Stomach (tissue), 4 donors: ENCODE results near the gene ELANE.

Experiments used
- POLR2A ChIP-seq, 4 donors: fragments of 450-650 bp; IDR thresholded peaks; one replicate each; pipeline ENCODE4 v1.6.1; 2016; ENCODE audit warnings: antibody characterized with exemption in 4 of 4, control low read depth in 2 of 4, mild to moderate bottlenecking in 1 of 4, moderate library complexity in 1 of 4
- TF ChIP-seq, protein P1 (sequence below), 7 experiments: fragments of 450-650 bp in 4 of 7; fragments of 200-600 bp in 3 of 7; sonication (generic) in 3 of 7; IDR thresholded peaks; one replicate each; pipeline ENCODE4 v1.5.1; 2016 to 2019; ENCODE audit warnings: antibody characterized with exemption in 7 of 7, control low read depth in 2 of 7, mild to moderate bottlenecking in 1 of 7

DNA sequence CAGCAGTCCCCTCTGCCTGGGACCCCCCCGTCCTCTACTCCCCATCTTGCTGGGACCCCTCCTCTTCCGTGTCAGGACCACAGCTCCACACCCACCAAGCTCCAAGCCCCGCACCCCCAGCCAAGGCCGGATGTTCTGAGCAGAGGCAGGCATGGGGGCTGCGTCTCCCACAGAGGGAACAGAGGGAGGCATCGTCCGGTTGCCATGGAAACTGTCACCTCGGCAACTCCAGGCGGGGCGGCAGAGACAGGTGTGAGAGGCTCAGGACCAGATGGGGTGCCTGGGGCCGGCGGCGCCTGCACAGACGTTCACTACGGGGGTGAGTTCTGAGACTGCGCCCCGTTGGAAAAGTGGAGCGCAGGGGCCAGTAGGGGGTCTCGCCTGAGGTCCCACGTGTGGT is 46.6 kb downstream of the ELANE start:
- TF ChIP-seq, protein P1, sequence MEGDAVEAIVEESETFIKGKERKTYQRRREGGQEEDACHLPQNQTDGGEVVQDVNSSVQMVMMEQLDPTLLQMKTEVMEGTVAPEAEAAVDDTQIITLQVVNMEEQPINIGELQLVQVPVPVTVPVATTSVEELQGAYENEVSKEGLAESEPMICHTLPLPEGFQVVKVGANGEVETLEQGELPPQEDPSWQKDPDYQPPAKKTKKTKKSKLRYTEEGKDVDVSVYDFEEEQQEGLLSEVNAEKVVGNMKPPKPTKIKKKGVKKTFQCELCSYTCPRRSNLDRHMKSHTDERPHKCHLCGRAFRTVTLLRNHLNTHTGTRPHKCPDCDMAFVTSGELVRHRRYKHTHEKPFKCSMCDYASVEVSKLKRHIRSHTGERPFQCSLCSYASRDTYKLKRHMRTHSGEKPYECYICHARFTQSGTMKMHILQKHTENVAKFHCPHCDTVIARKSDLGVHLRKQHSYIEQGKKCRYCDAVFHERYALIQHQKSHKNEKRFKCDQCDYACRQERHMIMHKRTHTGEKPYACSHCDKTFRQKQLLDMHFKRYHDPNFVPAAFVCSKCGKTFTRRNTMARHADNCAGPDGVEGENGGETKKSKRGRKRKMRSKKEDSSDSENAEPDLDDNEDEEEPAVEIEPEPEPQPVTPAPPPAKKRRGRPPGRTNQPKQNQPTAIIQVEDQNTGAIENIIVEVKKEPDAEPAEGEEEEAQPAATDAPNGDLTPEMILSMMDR (IDR thresholded peaks at IDR 0.05) = no peak
- no peak for TF ChIP-seq POLR2A (IDR thresholded peaks at IDR 0.05)
